OCI-LY3 (cell line): ENCODE data around the gene BCL6.

Experiments used
- CTCF ChIP-seq: fragments of 200-600, 300-600 bp; sonication (generic); IDR thresholded peaks from 2 replicates; pipeline ENCODE4 v1.5.1; 2014; ENCODE audit warnings: antibody characterized with exemption, low read length, low read depth
- EZH2phosphoT487 ChIP-seq: fragments of 200-600 bp; shearing (Covaris generic); IDR thresholded peaks from 2 replicates; pipeline ENCODE4 v1.6.1; 2018; ENCODE audit warnings: antibody characterized with exemption, mixed run types, low read depth

DNA sequence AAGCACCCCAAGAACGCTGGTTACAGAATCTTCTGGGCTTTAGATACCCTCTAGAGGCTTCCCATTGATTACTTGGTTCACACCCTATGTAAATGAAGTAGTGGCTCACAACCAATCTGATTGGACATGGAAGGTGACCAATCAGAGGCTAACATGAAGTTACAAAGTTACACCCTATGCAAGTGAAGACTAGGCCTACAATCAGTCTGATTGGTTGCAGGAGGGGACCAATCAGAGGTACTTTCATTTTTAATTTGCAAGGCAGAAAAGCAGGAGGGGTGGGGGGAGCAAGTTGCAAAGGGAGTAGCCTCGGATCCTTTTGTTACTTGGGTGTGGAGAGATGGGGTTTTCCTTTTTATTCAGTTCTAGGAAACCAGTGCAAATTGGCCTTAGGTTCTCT, 31.8 kb downstream of the BCL6 start:
- TF ChIP-seq CTCF = no peak
- TF ChIP-seq EZH2phosphoT487 = no peak
